Loucy (cell line): ENCODE data around the gene DUXB.

Source experiments
- CTCF ChIP-seq: fragments of 200-600 bp; sonication (generic); conservative IDR thresholded peaks from 2 replicates; pipeline ENCODE4 v1.5.1; 2014; ENCODE audit warnings: mild to moderate bottlenecking, antibody characterized with exemption, low read length
- EZH2phosphoT487 ChIP-seq: fragments of 200-600 bp; IDR thresholded peaks from 2 replicates; pipeline ENCODE4 v1.6.1; 2018; ENCODE audit warnings: antibody characterized with exemption, mild to moderate bottlenecking, moderate library complexity, borderline replicate concordance

GRCh38 chr16:75676909-75677308, 24.4 kb downstream of the DUXB start, which contains the start of gene CPHXL2:
- TF ChIP-seq CTCF (no peak), EZH2phosphoT487 (no peak)
